ENCODE results near the gene ELAVL3.
A peak's percentile ranks its signal among the peaks of the same experiment; 100 is the strongest.

Gene ELAVL3

GRCh38 chr19:11480715-11481533, at the start of gene ELAVL3:
Gene ELAVL3, minus strand, starts transcription at chr19:11481046. Its CDS starts 438 bp downstream, at chr19:11480608.
- in situ Hi-C loops (cut with MboI; ENCODE audit: low pct_unique_long_range_greater_than_20kb, low sequenced_read_pairs) = no loop called here
- DNase-seq = no peak

GRCh38 chr19:11530432-11530831, 49.6 kb upstream of the ELAVL3 start:
- DNase-seq = peak; percentile 83
- in situ Hi-C loops (cut with MboI; ENCODE audit: low pct_unique_long_range_greater_than_20kb, low sequenced_read_pairs) = no loop called here

- in situ Hi-C loops (cut with MboI; ENCODE audit: low pct_unique_long_range_greater_than_20kb, low sequenced_read_pairs) = no loop called here
- DNase-seq = peak; percentile 99
These were observed 47.9 kb upstream of the ELAVL3 start, which contains the start of gene ECSIT for GRCh38 chr19:11528551-11529341. Gene ECSIT, minus strand, starts transcription at chr19:11529134. Its CDS starts 9,964 bp downstream, at chr19:11519170.

- no peak for DNase-seq
- in situ Hi-C loops (cut with MboI; ENCODE audit: low pct_unique_long_range_greater_than_20kb, low sequenced_read_pairs) = no loop called here
These were observed 38.3 kb upstream of the ELAVL3 start for GRCh38 chr19:11519138-11519537.

GRCh38 chr19:11513946-11514345, 33.1 kb upstream of the ELAVL3 start:
- no peak for DNase-seq
- in situ Hi-C loops (cut with MboI; ENCODE audit: low pct_unique_long_range_greater_than_20kb, low sequenced_read_pairs) = no loop called here

GRCh38 chr19:11510444-11510843, 29.6 kb upstream of the ELAVL3 start:
- no peak for DNase-seq
- in situ Hi-C loops (cut with MboI; ENCODE audit: low pct_unique_long_range_greater_than_20kb, low sequenced_read_pairs) = no loop called here

GRCh38 chr19:11507370-11508078, 26.7 kb upstream of the ELAVL3 start:
- no peak for DNase-seq
- in situ Hi-C loops (cut with MboI; ENCODE audit: low pct_unique_long_range_greater_than_20kb, low sequenced_read_pairs) = no loop called here

- no peak for DNase-seq
- in situ Hi-C loops (cut with MboI; ENCODE audit: low pct_unique_long_range_greater_than_20kb, low sequenced_read_pairs) = no loop called here
These were observed 26.1 kb upstream of the ELAVL3 start for GRCh38 chr19:11506967-11507366.

- in situ Hi-C loops (cut with MboI; ENCODE audit: low pct_unique_long_range_greater_than_20kb, low sequenced_read_pairs) = no loop called here
- DNase-seq = no peak
These were observed 25.3 kb upstream of the ELAVL3 start for GRCh38 chr19:11506101-11506555.

GRCh38 chr19:11505504-11506100, 24.8 kb upstream of the ELAVL3 start, which contains the start of gene ZNF653:
Gene ZNF653, minus strand, starts transcription at chr19:11505839. Its CDS starts 53 bp downstream, at chr19:11505786.
- DNase-seq = peak; percentile 93
- in situ Hi-C loops (cut with MboI; ENCODE audit: low pct_unique_long_range_greater_than_20kb, low sequenced_read_pairs) = no loop called here

- DNase-seq = peak; percentile 93
- in situ Hi-C loops (cut with MboI; ENCODE audit: low pct_unique_long_range_greater_than_20kb, low sequenced_read_pairs) = no loop called here
These were observed 24.2 kb upstream of the ELAVL3 start for GRCh38 chr19:11505032-11505503.

GRCh38 chr19:11504502-11505031, 23.7 kb upstream of the ELAVL3 start:
- DNase-seq = peak; percentile 3
- in situ Hi-C loops (cut with MboI; ENCODE audit: low pct_unique_long_range_greater_than_20kb, low sequenced_read_pairs) = no loop called here

- no peak for DNase-seq
- in situ Hi-C loops (cut with MboI; ENCODE audit: low pct_unique_long_range_greater_than_20kb, low sequenced_read_pairs) = no loop called here
These were observed 19.1 kb upstream of the ELAVL3 start for GRCh38 chr19:11499890-11500420.

GRCh38 chr19:11499220-11499726, 18.4 kb upstream of the ELAVL3 start:
- in situ Hi-C loops (cut with MboI; ENCODE audit: low pct_unique_long_range_greater_than_20kb, low sequenced_read_pairs) = no loop called here
- no peak for DNase-seq

- in situ Hi-C loops (cut with MboI; ENCODE audit: low pct_unique_long_range_greater_than_20kb, low sequenced_read_pairs) = no loop called here
- peak; percentile 69 for DNase-seq
These were observed 15.7 kb upstream of the ELAVL3 start for GRCh38 chr19:11496391-11497163.

GRCh38 chr19:11495885-11496284, 15.0 kb upstream of the ELAVL3 start:
- DNase-seq = no peak
- in situ Hi-C loops (cut with MboI; ENCODE audit: low pct_unique_long_range_greater_than_20kb, low sequenced_read_pairs) = no loop called here

GRCh38 chr19:11495481-11495880, 14.6 kb upstream of the ELAVL3 start:
- DNase-seq = no peak
- in situ Hi-C loops (cut with MboI; ENCODE audit: low pct_unique_long_range_greater_than_20kb, low sequenced_read_pairs) = no loop called here

All from KBM-7 (cell line).